ENCODE results near the gene IQCN. TPM values are rescaled to one million over a fixed set of nuclear protein-coding genes. Genes with fewer than 3 reads are reported as not detected.
A peak's percentile ranks its signal among the peaks of the same experiment; 100 is the strongest.

Gene IQCN
- total and polyA plus RNA-seq, 2 experiments from 2014 or later, result 0.35 TPM; not detected in 1

DNA sequence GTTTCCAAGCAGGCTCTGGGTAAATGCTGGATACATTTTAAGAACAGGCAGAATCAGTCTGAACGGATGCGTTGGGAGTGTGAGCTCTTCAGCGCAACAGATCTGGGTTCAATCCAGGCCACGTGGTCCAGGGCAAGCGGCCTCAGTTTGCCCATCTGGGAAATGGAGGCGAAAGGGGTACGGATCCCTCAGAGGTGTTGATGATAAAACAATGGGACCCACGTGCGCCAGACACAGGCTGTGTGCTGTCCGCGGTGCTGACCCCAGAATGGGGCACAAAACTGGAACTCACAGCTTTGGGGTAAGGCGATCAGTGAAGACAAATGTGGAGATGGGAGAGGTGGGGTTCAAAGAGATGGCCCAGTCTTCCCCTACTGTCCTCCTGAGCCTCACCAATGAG is 34.9 kb downstream of the IQCN start:
- Histone ChIP-seq H4K20me1 (replicated peaks; ENCODE audit: insufficient read depth) (no peaks in the 10 kb centered on the region; the same call in 1 of the 2 replicates), H3K4me2 (no peak overlapping the region), H2AFZ (no peak overlapping the region), H3K36me3 (ENCODE audit: insufficient read depth) (no peaks in the 10 kb centered on the region), H3K27me3 (ENCODE audit: insufficient read depth) (no peaks in the 10 kb centered on the region), H3K27ac (ENCODE audit: low read depth) (no peak overlapping the region), H3K9me2 (ENCODE audit: insufficient read depth) (no peaks in the 10 kb centered on the region), H3K4me3 (no peak overlapping the region), H3K4me1 (ENCODE audit: insufficient read depth) (no peaks in the 10 kb centered on the region), H3K79me2 (replicated peaks; ENCODE audit: insufficient read depth) (no peaks in the 10 kb centered on the region), H3F3A (replicated peaks; ENCODE audit: low read depth) (peaks cover 4% of the 10 kb centered on the region; the same call in 1 of the 2 replicates)
- peaks cover 17% of the 10 kb centered on the region for H3K27me3 Mint-ChIP-seq (ENCODE audit: insufficient read depth, low read depth, poor library complexity)
- no peaks in the 10 kb centered on the region; the same call in 2 of the 3 replicates for H3K9me3 Mint-ChIP-seq
- peak; percentile 74 for DNase-seq (ENCODE audit: low spot score)
- H3K36me3 Mint-ChIP-seq (ENCODE audit: low read depth), result no peaks in the 10 kb centered on the region
- no peak overlapping the region for H3K4me3 Mint-ChIP-seq
- H3K4me1 Mint-ChIP-seq, result no peaks in the 10 kb centered on the region; the same call in 2 of the 3 replicates
- no peak overlapping the region for H3K27ac Mint-ChIP-seq
- TF ChIP-seq JUNB (IDR thresholded peaks at IDR 0.05; ENCODE audit: unreplicated experiment) (no peak), CREB1 (CRISPR knock-in tag; IDR thresholded peaks at IDR 0.05; ENCODE audit: low read depth) (peak; percentile 43; the same call in 1 of the 2 replicates), POLR2AphosphoS5 (IDR thresholded peaks at IDR 0.05; ENCODE audit: low read depth) (no peak)
- TF ChIP-seq, protein P1, sequence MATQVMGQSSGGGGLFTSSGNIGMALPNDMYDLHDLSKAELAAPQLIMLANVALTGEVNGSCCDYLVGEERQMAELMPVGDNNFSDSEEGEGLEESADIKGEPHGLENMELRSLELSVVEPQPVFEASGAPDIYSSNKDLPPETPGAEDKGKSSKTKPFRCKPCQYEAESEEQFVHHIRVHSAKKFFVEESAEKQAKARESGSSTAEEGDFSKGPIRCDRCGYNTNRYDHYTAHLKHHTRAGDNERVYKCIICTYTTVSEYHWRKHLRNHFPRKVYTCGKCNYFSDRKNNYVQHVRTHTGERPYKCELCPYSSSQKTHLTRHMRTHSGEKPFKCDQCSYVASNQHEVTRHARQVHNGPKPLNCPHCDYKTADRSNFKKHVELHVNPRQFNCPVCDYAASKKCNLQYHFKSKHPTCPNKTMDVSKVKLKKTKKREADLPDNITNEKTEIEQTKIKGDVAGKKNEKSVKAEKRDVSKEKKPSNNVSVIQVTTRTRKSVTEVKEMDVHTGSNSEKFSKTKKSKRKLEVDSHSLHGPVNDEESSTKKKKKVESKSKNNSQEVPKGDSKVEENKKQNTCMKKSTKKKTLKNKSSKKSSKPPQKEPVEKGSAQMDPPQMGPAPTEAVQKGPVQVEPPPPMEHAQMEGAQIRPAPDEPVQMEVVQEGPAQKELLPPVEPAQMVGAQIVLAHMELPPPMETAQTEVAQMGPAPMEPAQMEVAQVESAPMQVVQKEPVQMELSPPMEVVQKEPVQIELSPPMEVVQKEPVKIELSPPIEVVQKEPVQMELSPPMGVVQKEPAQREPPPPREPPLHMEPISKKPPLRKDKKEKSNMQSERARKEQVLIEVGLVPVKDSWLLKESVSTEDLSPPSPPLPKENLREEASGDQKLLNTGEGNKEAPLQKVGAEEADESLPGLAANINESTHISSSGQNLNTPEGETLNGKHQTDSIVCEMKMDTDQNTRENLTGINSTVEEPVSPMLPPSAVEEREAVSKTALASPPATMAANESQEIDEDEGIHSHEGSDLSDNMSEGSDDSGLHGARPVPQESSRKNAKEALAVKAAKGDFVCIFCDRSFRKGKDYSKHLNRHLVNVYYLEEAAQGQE (IDR thresholded peaks at IDR 0.05; ENCODE audit: unreplicated experiment), result peak; percentile 95
- ATAC-seq, result peak; percentile 71

DNA sequence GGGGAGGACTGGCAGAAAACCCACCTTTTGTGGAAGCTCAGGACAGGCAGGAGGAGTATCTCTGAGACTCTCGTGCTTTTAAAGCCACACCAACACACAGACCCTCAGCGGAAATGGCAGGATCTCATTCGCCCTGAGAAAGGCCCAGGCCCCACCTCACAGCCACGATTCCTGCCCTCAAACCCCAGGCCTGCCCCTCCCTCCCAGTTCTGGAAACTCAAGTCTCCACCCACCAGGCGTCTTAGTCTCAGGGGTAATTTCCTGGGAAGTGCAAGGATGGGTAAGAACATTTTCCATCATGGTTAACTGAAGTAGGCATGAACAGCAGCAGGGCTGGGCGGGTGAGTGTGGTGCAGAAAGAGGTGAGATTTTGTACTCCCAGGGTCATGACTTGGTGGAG is 40.1 kb downstream of the IQCN start:
- H3K79me2 ChIP-seq (replicated peaks; ENCODE audit: insufficient read depth), result no peaks in the 10 kb centered on the region
- H2AFZ ChIP-seq, result no peak overlapping the region
- H3K36me3 Mint-ChIP-seq (ENCODE audit: low read depth), result no peaks in the 10 kb centered on the region; the same call in 1 of the 3 replicates
- H3K36me3 ChIP-seq (ENCODE audit: insufficient read depth), result no peaks in the 10 kb centered on the region
- H3K27ac ChIP-seq (ENCODE audit: low read depth), result no peak overlapping the region
- H3K4me2 ChIP-seq, result no peak overlapping the region
- H3K27me3 ChIP-seq (ENCODE audit: insufficient read depth), result no peaks in the 10 kb centered on the region
- H3K4me3 ChIP-seq, result no peak overlapping the region
- no peaks in the 10 kb centered on the region for H3K9me2 ChIP-seq (ENCODE audit: insufficient read depth)
- no peak overlapping the region for H3K4me3 Mint-ChIP-seq
- peak; percentile 24 for DNase-seq (ENCODE audit: low spot score)
- H3K9me3 Mint-ChIP-seq, result no peaks in the 10 kb centered on the region; the same call in 1 of the 3 replicates
- TF ChIP-seq ZNF114 (CRISPR knock-in tag; IDR thresholded peaks at IDR 0.05) (no peak), EZH2 (IDR thresholded peaks at IDR 0.05; ENCODE audit: low read depth, unreplicated experiment) (no peak), STAT1 (IDR thresholded peaks at IDR 0.05; ENCODE audit: unreplicated experiment) (no peak), EZH2phosphoT487 (IDR thresholded peaks at IDR 0.05; ENCODE audit: unreplicated experiment) (no peak)
- TF ChIP-seq, protein P1 (IDR thresholded peaks at IDR 0.05; ENCODE audit: unreplicated experiment), result no peak
- no peak for ATAC-seq
- peaks cover 21% of the 10 kb centered on the region for H3K4me1 ChIP-seq (ENCODE audit: insufficient read depth)
- H3K27ac Mint-ChIP-seq, result no peak overlapping the region
- H3K27me3 Mint-ChIP-seq (ENCODE audit: insufficient read depth, low read depth, poor library complexity), result peaks cover 30% of the 10 kb centered on the region
- peaks cover 37% of the 10 kb centered on the region for H3F3A ChIP-seq (replicated peaks; ENCODE audit: low read depth)
- H4K20me1 ChIP-seq (replicated peaks; ENCODE audit: insufficient read depth), result no peaks in the 10 kb centered on the region
- H3K4me1 Mint-ChIP-seq, result peaks cover 35% of the 10 kb centered on the region
